CD4-positive, alpha-beta T cell treated with Interleukin-6 for 4 hours (primary cell): Measurements from ENCODE around the gene KRTAP12-4.

Experiments used
- DNase-seq: peaks from one replicate; pipeline ENCODE4 v3.0.0-alpha.2; 2020; ENCODE audit warnings: mixed read lengths

The KRTAP12-4 gene

GRCh38 chr21:44606495-44606894 is 48.0 kb downstream of the KRTAP12-4 start:
- DNase-seq, result no peak
